WTC11 (cell line): ENCODE measurements around the gene GAST. TPM values are rescaled to one million over a fixed set of nuclear protein-coding genes. Genes with fewer than 3 reads are reported as not detected.

ENCODE experiments used
- ATAC-seq: fragments of 200-7000 bp; cut with Tn5 transposase; 2 replicates; pipeline ENCODE4 v1.10.0; 2021; ENCODE audit warnings: mild to moderate bottlenecking, moderate library complexity
- CTCF ChIA-PET: fragments of 300-600 bp; sonication (Branson Sonifier 250); formaldehyde crosslinking; loops from one replicate; lab custom pipeline; 2021; ENCODE audit warnings: antibody characterized with exemption; lab: Charles Lee
- POLR2A ChIA-PET: fragments of 350-600 bp; sonication (Branson Sonifier 250); formaldehyde crosslinking; loops from one replicate; lab custom pipeline; 2021; ENCODE audit warnings: antibody characterized with exemption; lab: Charles Lee
- DNase-seq: peaks from one replicate; pipeline ENCODE4 v3.0.0; 2021; ENCODE audit warnings: low spot score
- H3K27ac Mint-ChIP-seq: 2 replicates; pipeline ENCODE4 v1.8.0; 2021; ENCODE audit warnings: mixed read lengths
- H3K27me3 Mint-ChIP-seq: 2 replicates; pipeline ENCODE4 v1.8.0; 2021; ENCODE audit warnings: low read depth, mild to moderate bottlenecking, moderate library complexity, mixed read lengths
- H3K36me3 Mint-ChIP-seq: 2 replicates; pipeline ENCODE4 v1.8.0; 2021; ENCODE audit warnings: mixed read lengths
- H3K4me1 Mint-ChIP-seq: 2 replicates; pipeline ENCODE4 v1.8.0; 2022; ENCODE audit warnings: mixed read lengths
- H3K4me3 Mint-ChIP-seq: 2 replicates; pipeline ENCODE4 v1.8.0; 2021; ENCODE audit warnings: mild to moderate bottlenecking, moderate library complexity, mixed read lengths
- H3K9me3 Mint-ChIP-seq: 2 replicates; pipeline ENCODE4 v1.8.0; 2021; ENCODE audit warnings: mixed read lengths
- ATF2 ChIP-seq: sonication (generic); formaldehyde crosslinking; IDR thresholded peaks from 2 replicates; pipeline ENCODE4 v1.8.1; 2022; ENCODE audit warnings: low read depth, missing genetic modification reagents, borderline replicate concordance
- CBFB ChIP-seq: sonication (generic); formaldehyde crosslinking; IDR thresholded peaks from 2 replicates; pipeline ENCODE4 v1.8.1; 2022; ENCODE audit warnings: mild to moderate bottlenecking, low read depth, missing genetic modification reagents
- E2F4 ChIP-seq: sonication (generic); formaldehyde crosslinking; IDR thresholded peaks from 2 replicates; pipeline ENCODE4 v1.8.1; 2022; ENCODE audit warnings: low read depth, mild to moderate bottlenecking, moderate library complexity, missing genetic modification reagents, borderline replicate concordance
- GTF2I ChIP-seq: fragments of 250-450 bp; sonication (Bioruptor Pico); conservative IDR thresholded peaks from 2 replicates; pipeline ENCODE4 v1.4.0; 2021; ENCODE audit warnings: mild to moderate bottlenecking
- HMGA2 ChIP-seq: fragments of 250-450 bp; sonication (Bioruptor Pico); IDR thresholded peaks from 2 replicates; pipeline ENCODE4 v1.4.0; 2021; ENCODE audit warnings: mild to moderate bottlenecking, moderate library complexity
- IRF1 ChIP-seq: sonication (generic); formaldehyde crosslinking; IDR thresholded peaks from 2 replicates; pipeline ENCODE4 v1.8.0; 2023; ENCODE audit warnings: missing genetic modification reagents
- IRF2 ChIP-seq: sonication (generic); formaldehyde crosslinking; IDR thresholded peaks from 2 replicates; pipeline ENCODE4 v1.8.0; 2022; ENCODE audit warnings: low read depth, missing genetic modification reagents, borderline replicate concordance
- MLX ChIP-seq: sonication (generic); formaldehyde crosslinking; IDR thresholded peaks from 2 replicates; pipeline ENCODE4 v1.8.1; 2023; ENCODE audit warnings: mild to moderate bottlenecking, missing genetic modification reagents, moderate library complexity
- NR1H2 ChIP-seq: sonication (generic); formaldehyde crosslinking; IDR thresholded peaks from 2 replicates; pipeline ENCODE4 v1.9.0; 2021; ENCODE audit warnings: mild to moderate bottlenecking, moderate library complexity, missing genetic modification reagents
- RORB ChIP-seq: fragments of 250-450 bp; sonication (Bioruptor Pico); IDR thresholded peaks from 2 replicates; pipeline ENCODE4 v1.9.0; 2021; ENCODE audit warnings: mild to moderate bottlenecking
- TEAD1 ChIP-seq: sonication (generic); formaldehyde crosslinking; IDR thresholded peaks from 2 replicates; pipeline ENCODE4 v1.8.0; 2022; ENCODE audit warnings: mild to moderate bottlenecking, missing genetic modification reagents
- TP53 ChIP-seq: sonication (generic); formaldehyde crosslinking; IDR thresholded peaks from 2 replicates; pipeline ENCODE4 v1.8.1; 2023; ENCODE audit warnings: mild to moderate bottlenecking, missing genetic modification reagents
- USF2 ChIP-seq: sonication (generic); formaldehyde crosslinking; IDR thresholded peaks from 2 replicates; pipeline ENCODE4 v1.8.1; 2023; ENCODE audit warnings: mild to moderate bottlenecking, missing genetic modification reagents, moderate library complexity
- ZNF219 ChIP-seq: sonication (generic); formaldehyde crosslinking; IDR thresholded peaks from 2 replicates; pipeline ENCODE4 v1.8.0; 2023; ENCODE audit warnings: missing genetic modification reagents, mild to moderate bottlenecking, borderline replicate concordance
- ZNF232 ChIP-seq: sonication (generic); formaldehyde crosslinking; IDR thresholded peaks from 2 replicates; pipeline ENCODE4 v1.8.0; 2022; ENCODE audit warnings: mild to moderate bottlenecking, missing genetic modification reagents
- total RNA-seq: library from RNA; stranded (reverse); gene quantifications from 3 replicates; pipeline ENCODE4 v1.2.3, GENCODE V29; 2021
- TF ChIP-seq, protein P1 (sequence below): fragments of 250-450 bp; sonication (Bioruptor Pico); conservative IDR thresholded peaks from 2 replicates; pipeline ENCODE4 v1.9.0; 2021; ENCODE audit warnings: mild to moderate bottlenecking
- TF ChIP-seq, protein P2 (sequence below): fragments of 250-450 bp; sonication (Bioruptor Pico); IDR thresholded peaks from 2 replicates; pipeline ENCODE4 v2.1.2; 2022; ENCODE audit warnings: mild to moderate bottlenecking, moderate library complexity
- TF ChIP-seq, protein P3 (sequence below): sonication (generic); formaldehyde crosslinking; IDR thresholded peaks from 2 replicates; pipeline ENCODE4 v1.8.0; 2023; ENCODE audit warnings: mild to moderate bottlenecking, missing genetic modification reagents

GAST gene
- total RNA-seq, 1 experiment from 2014 or later = not detected

GRCh38 chr17:41723801-41724475, 11.8 kb downstream of the GAST start:
- no peak for DNase-seq
- ChIA-PET CTCF (interaction anchor here (0.8 to 3.3 kb wide), 5 partner anchors 18 to 296 kb away, joined by 3 to 13 read pairs (median 5); partner anchors contain the start of genes JUP and NKIRAS2), POLR2A (interaction anchor here (0.9 kb wide), 1 partner anchor 10 kb away, joined by 4 read pairs; the partner anchor contains the start of gene HAP1)
- Mint-ChIP-seq H3K4me3 (no peak overlapping the region), H3K36me3 (no peaks in the 10 kb centered on the region), H3K27me3 (peaks cover 9% of the 10 kb centered on the region), H3K27ac (no peak overlapping the region), H3K9me3 (no peaks in the 10 kb centered on the region), H3K4me1 (0 out of 2 replicates have a peak, but pooled peaks cover 6% of the 10 kb centered on the region)
- TF ChIP-seq MLX = no peak
- no peak for TF ChIP-seq IRF2 (CRISPR knock-in tag)
- no peak for TF ChIP-seq TP53
- no peak for TF ChIP-seq IRF1 (CRISPR knock-in tag)
- TF ChIP-seq HMGA2 (CRISPR knock-in tag) = no peak
- TF ChIP-seq TEAD1 (CRISPR knock-in tag) = no peak
- TF ChIP-seq GTF2I (CRISPR knock-in tag) = no peak
- TF ChIP-seq, protein P1, sequence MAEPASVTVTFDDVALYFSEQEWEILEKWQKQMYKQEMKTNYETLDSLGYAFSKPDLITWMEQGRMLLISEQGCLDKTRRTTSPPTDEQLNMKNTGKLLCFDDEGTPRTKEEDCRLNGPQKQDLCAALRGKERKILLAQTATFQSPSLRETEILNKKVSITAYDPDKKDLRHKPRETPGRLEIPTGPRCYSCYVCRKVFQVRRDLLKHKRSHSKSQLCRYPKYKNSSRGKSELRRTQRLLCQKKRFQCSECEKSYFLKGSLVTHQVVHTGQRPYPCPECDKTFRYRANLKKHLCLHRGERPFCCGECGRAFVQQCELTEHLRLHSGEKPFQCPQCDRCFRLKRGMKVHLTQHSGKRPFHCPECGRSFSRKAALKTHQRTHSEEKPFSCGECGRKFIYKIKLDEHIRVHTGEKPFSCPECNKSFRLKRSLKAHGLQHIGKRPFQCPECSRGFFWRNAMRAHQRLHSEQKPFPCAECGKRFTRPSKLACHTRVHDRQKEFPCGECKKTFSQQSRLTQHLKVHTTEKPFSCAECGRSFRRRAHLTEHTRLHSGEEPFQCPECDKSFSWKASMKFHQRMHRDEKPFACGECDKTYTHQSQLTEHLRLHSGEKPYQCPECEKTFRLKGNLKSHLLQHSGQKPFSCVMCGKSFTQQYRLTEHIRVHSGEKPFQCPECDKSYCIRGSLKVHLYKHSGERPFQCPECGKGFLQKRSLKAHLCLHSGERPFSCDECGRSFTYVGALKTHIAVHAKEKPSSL = no peak
- TF ChIP-seq NR1H2 (CRISPR knock-in tag) = no peak
- TF ChIP-seq CBFB (CRISPR knock-in tag) = no peak
- TF ChIP-seq, protein P2, sequence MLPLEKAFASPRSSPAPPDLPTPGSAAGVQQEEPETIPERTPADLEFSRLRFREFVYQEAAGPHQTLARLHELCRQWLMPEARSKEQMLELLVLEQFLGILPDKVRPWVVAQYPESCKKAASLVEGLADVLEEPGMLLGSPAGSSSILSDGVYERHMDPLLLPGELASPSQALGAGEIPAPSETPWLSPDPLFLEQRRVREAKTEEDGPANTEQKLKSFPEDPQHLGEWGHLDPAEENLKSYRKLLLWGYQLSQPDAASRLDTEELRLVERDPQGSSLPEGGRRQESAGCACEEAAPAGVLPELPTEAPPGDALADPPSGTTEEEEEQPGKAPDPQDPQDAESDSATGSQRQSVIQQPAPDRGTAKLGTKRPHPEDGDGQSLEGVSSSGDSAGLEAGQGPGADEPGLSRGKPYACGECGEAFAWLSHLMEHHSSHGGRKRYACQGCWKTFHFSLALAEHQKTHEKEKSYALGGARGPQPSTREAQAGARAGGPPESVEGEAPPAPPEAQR (CRISPR knock-in tag) = no peak
- no peak for ATAC-seq

- Mint-ChIP-seq H3K4me3 (no peak overlapping the region), H3K27me3 (peaks cover 5% of the 10 kb centered on the region; the same call in 1 of the 2 replicates), H3K9me3 (no peaks in the 10 kb centered on the region), H3K36me3 (no peaks in the 10 kb centered on the region), H3K4me1 (0 out of 2 replicates have a peak, but pooled peaks cover 6% of the 10 kb centered on the region), H3K27ac (no peak overlapping the region)
- CTCF ChIA-PET = interaction anchor here (0.9 to 3.3 kb wide), 7 partner anchors 9 to 412 kb away, joined by 3 to 13 read pairs (median 5); partner anchors contain the start of genes JUP and NKIRAS2
- TF ChIP-seq ZNF219 = no peak
- no peak for TF ChIP-seq USF2 (CRISPR knock-in tag)
- no peak for TF ChIP-seq ZNF232 (CRISPR knock-in tag)
- POLR2A ChIA-PET = interaction anchor here (0.9 to 1.3 kb wide), 2 partner anchors 9 to 35 kb away, joined by 3 to 4 read pairs; partner anchors contain the start of gene HAP1
- ATAC-seq = no peak
- no peak for DNase-seq
Measured at GRCh38 chr17:41724476-41725050, 12.4 kb downstream of the GAST start.

DNA sequence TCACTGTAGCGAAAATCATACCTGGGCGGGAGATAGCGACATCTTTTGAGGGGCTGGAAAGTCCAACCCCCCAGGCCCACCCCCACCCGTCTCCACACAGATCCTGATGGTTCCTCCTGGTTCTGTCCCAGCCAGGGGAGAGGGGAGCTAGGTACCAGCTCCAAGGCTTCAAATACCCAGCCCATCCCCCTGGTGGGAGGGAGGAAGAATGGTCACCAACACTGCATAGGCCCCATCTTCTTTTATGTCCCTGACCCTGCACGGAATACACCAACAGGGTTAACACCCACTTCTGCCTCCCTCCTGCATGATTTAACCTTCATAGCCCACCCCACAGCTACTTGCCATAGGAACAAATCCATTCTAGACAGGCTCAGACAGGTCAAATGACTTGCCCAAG, 13.0 kb downstream of the GAST start:
- CTCF ChIA-PET = interaction anchor here (0.9 to 3.3 kb wide), 6 partner anchors 9 to 411 kb away, joined by 3 to 13 read pairs (median 6); partner anchors contain the start of gene JUP
- no peak for DNase-seq
- POLR2A ChIA-PET = interaction anchor here (0.9 to 1.3 kb wide), 2 partner anchors 9 to 36 kb away, joined by 3 to 4 read pairs; partner anchors contain the start of gene HAP1
- Mint-ChIP-seq H3K4me1 (0 out of 2 replicates have a peak, but pooled peaks cover 6% of the 10 kb centered on the region), H3K27ac (no peak overlapping the region), H3K9me3 (no peaks in the 10 kb centered on the region), H3K36me3 (no peaks in the 10 kb centered on the region), H3K27me3 (peaks cover 5% of the 10 kb centered on the region; the same call in 1 of the 2 replicates), H3K4me3 (no peak overlapping the region)
- peak; percentile 52 for ATAC-seq
- no peak for TF ChIP-seq RORB (CRISPR knock-in tag)
- no peak for TF ChIP-seq E2F4 (CRISPR knock-in tag)
- TF ChIP-seq, protein P3, sequence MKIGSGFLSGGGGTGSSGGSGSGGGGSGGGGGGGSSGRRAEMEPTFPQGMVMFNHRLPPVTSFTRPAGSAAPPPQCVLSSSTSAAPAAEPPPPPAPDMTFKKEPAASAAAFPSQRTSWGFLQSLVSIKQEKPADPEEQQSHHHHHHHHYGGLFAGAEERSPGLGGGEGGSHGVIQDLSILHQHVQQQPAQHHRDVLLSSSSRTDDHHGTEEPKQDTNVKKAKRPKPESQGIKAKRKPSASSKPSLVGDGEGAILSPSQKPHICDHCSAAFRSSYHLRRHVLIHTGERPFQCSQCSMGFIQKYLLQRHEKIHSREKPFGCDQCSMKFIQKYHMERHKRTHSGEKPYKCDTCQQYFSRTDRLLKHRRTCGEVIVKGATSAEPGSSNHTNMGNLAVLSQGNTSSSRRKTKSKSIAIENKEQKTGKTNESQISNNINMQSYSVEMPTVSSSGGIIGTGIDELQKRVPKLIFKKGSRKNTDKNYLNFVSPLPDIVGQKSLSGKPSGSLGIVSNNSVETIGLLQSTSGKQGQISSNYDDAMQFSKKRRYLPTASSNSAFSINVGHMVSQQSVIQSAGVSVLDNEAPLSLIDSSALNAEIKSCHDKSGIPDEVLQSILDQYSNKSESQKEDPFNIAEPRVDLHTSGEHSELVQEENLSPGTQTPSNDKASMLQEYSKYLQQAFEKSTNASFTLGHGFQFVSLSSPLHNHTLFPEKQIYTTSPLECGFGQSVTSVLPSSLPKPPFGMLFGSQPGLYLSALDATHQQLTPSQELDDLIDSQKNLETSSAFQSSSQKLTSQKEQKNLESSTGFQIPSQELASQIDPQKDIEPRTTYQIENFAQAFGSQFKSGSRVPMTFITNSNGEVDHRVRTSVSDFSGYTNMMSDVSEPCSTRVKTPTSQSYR (CRISPR knock-in tag) = no peak
- no peak for TF ChIP-seq TEAD1 (CRISPR knock-in tag)
- no peak for TF ChIP-seq ATF2
